Fibroblast of skin of scalp (primary cell): ENCODE measurements around the gene ZNF330.

Source experiments
- DNase-seq: peaks from one replicate; pipeline ENCODE4 v3.0.0-alpha.2; 2013

The ZNF330 gene

DNA sequence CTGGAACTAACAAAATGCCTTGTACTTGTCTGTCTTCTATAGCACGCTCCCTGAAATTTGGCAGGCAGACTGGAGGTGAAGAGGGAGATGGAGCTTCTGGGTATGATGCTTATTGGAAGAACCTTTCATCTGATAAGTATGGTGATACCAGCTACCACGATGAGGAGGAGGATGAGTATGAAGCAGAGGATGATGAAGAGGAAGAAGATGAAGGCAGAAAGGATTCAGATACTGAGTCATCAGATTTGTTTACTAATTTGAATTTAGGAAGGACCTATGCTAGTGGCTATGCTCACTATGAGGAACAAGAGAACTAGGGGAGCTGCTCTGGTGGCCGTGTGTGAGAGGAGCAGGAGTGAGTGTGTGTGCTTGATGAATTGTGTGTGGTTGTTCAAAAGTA is 13.0 kb downstream of the ZNF330 start:
- no peak for DNase-seq

DNA sequence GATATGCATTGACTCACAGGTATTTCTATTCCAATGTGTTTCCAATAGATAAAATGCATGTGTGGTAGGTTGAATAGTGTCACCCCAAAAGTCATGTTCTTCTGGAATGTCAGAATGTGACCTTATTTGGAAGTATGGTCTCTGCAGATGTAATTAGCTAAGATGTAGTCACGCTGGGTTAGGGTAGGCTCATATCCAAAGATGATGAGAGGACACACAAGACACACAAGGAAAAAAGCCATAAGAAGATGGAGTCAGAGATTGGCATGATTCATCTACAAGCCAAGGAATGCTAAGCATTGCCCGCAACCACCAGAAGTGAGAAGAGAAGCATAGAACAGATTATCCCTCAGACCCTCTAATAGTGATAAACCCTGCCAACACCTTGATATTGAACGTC is 17.5 kb downstream of the ZNF330 start:
- DNase-seq: peak; percentile 56

DNA sequence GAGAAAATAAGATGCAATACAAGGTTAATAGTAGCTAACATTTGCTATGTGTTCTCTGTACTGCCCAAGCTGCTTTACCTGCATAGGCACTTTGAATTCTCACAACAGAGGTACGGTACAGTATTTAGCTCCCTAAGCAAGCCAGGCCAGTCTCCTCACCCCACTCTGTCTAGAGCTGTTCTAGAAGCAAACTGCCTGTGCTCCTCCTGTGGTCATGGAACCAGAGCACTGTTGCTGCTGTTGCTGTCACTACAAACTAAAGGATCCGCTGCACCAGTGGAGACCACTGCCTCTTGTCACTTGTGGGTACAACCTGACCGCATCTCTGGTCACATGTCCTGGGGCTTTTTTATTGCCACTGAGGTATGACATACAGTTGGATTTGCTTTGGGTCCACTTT is 19.6 kb downstream of the ZNF330 start:
- no peak for DNase-seq

DNA sequence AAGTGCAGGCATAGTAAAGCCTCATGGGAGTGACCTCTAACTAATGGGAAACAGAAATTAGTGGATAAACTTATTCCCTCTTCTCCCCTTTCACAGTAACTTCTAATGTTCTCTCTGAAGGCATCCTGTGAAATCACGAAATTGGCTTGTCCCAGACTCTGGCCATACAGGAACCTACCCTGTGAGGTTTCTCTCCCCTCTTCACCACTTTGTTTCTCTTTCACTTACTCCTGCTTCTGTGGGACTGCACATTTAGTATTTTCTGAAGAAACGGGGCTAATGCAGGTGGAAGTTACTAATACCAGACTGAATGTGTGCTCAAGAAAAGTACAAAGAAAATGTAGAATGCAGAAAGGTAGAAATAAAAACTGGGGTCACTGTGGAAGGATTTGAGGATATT is 20.0 kb downstream of the ZNF330 start:
- DNase-seq: no peak

DNA sequence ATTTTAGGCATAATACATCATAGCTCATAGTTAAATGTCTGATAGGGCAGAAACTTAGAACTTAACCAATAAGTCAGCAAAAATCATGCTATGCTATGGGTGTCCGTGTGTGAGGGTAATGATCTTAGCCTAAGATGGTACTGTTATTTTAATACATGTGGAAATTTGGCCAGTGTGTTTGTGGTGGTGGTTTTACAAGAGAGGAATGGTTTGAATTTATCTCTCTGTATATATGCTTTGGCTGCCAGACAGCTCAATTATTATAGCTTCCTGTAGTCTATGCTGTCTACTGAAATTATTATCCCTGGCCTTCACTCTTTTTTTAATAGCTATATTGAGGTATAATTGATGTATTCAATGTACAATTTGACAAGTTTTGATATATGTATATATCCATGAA is 21.3 kb downstream of the ZNF330 start:
- DNase-seq: peak; percentile 23

DNA sequence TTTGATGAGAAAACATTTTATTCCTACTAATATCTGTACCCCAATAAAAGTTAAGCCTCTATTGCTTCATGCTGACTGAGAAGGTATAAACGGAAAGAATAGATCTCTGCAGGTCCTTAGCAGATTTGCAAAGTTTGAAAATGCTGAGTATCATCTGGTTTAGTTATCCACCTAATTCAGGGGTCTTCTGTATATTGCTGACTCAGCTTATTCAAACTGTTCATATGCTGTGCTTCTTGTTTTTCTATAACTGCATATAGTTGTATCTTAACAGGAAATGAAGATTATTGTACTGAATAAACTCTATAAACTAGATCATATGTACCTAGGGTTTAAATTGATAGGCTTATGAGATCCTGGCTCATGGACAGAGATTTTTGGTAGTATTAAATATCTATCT is 23.7 kb downstream of the ZNF330 start:
- no peak for DNase-seq

DNA sequence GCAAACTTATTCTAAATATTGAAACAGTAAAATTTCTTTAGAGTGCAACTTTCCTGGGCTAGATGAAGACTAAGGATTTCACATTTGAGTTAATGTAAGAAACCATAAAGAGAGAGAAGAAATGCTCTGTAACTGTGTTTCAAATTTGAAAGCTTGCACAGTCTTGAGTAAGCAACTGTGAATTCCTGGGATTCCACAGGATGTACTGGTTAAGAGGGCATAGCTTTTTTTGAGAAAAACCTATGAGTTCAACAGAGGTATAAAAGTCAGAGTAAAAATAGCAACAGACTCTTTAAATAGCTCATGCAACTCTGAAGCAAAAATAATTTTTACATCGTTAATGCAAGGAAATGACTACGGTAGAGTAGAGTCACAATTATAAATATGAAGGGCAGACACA is 25.5 kb downstream of the ZNF330 start:
- peak; percentile 84 for DNase-seq

DNA sequence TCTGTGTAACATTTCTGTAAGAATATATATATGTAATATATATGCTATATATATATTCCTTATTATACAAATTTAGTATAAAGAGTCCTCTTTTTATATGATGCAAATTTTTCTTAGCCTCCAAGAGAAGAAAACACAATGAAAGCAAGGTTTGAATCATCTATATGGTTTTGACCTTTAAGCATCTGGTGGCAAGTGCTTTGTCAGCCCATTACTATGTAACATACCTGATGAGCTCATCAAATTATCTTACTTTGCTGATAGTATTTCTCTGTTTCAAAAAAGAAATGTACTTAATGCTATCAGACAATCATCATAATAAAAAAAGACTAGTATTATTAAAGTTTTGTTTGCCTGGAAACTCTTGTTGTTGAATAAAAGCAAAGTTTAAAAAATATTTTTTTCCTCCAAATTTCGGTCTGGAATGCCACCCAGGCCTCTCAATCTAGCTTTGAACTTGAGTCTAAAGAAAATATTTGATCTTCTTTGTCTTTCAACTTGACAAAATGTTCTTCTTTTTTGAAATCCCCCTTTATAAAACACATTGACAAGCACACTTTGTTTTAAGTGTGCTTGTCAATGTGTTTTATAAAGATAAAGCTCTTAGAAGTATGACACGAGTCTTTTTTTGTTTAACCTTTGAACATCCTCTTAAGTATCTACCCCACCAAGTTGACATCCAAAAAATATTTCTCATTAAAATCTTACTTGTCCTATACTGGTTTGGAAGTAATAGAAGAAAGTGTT is 26.2 kb downstream of the ZNF330 start:
- peak; percentile 10 for DNase-seq

DNA sequence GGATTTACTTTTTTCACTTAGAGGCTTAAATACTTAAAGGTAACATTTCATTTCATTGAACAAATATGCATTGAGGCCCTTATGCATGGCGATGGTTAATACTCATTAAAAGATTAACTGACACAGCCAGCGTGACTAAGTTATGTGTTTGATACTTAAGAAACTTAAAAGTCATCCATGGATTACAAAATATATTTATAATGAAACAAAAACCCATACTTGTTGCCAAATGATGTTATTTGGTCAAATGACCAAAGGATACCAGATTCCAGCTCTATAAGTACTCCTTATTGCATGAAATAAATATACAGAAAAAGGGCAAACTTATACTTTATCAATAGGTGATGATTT is 26.7 kb downstream of the ZNF330 start:
- DNase-seq: no peak

DNA sequence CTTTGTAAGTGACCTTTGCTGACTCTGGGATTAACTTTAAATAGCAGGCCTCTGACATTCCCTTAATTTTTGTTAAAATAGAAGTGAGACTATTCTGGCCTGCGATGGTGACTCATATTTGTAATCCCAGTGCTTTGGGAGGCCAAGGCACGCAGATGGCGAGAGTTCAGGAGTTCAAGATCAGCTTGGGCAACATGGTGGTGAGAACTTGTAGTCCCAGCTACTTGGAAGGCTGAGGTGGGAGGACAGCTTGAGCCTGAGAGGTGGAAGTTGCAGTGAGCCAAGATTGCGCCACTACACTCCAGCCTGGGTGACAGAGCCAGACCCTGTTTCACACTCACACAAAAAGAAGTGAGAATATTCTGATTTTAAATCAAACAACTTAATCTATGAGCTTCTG is 27.3 kb downstream of the ZNF330 start:
- peak; percentile 40 for DNase-seq

DNA sequence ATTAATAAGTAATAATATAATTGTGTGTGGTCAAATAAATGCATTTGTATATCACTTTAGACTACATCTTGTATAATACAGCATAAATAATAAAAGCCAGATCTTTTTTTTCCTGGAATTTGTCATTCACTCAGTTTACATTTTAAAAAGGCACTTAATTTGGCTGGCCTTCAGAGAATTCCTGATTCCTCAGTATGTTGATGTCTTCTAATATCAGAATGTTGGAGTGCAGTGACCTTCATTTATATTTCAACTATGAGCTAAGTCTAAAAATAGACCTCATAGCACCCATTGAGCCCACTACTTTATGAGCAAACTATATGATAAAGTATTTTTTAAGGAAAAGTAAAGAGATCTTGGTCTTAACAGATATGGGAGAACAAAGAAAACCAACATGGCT is 27.8 kb downstream of the ZNF330 start:
- no peak for DNase-seq

DNA sequence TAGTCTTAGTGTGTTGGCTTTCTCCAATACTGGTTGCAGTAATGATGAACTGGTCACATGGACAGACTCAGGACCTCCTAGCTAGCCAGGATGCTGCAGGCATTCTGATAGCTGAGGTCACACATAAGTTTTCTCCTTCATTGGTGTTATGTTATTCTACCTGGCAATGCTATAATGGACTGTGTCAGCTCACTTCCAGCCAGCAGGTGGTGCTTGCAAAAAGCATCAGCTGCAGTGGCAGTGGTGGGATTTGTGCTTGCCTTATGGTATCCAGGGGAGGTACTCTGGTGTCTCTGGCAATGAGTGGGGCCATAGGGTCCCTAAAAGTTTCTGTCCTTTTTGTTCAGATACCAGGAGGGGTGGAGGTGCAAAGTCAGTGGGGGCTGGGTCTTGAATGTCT is 33.6 kb downstream of the ZNF330 start:
- DNase-seq: no peak

DNA sequence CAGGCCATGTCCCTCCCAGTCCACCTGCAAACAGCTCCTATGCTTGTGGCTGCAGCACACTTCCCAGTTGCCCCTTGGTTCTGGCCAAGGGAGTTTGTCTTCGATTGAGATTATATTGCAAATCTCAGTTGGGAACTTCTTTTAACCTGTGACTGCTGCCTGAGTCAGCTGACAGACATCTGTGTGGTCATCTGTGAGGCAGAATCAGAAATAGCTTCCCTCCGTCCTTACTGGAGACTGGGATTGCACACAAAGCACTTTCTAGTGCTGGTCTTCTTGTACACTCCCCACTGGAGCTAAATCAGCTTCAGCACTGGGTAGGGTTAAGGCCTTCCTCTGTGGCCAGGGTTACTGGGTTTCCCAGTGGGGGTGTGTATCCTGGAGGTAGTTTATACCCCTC is 34.3 kb downstream of the ZNF330 start:
- no peak for DNase-seq

DNA sequence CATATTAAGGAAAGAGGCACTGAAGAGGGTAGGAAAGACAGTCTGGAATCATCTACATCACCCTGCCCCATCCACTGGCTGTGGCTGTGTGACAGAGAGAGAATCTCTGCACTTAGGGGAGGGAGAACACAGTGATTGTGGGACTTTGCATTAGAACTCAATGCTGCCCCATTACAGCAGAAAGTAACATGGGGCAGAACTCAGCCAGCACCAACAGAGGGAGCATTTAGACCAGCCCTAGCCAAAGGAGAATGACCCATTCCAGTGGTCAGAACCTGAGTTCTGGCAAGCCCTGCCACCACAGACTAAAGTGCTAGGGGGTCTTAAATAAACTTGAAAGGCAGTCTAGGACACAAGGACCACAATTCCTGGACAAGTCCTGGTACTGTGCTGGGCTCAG is 37.9 kb downstream of the ZNF330 start:
- DNase-seq: no peak

DNA sequence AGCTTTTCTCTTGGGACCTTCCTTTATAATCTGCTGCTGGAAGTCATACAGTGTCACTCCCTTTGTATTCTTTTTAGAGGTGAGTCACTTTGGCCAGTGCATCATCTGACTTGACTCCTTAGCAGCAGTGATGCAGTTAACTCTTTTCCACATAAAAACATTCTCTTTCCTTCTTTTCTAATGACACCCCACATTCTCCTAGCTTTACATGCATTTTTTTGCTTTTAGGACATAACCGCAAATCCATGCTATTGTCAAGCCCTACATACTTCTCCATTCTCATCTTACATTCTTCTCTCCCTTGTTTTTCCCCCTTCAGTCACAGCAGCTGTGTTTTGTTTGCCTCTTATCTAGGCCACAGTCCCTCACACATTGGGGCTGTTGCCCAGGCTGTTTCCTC is 55.1 kb downstream of the ZNF330 start:
- DNase-seq: peak; percentile 88

DNA sequence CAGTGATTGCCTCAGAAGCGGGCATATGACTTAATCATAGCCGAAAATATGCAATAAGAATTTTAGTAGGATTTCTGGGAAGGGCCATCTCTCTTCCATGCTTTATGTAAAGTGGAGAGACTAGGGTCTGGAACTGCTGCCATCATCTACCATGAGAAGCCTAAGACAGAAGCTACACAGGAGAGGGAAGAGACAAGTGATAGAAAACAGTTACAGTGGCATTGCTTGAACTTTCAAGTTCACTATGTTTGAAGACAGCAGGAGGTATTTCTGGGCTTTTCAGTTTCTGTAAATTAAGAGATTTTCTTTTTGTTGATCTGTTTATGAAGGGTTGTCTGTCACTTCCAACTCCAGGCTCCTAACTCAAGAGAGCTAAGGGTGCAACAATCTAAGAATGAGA is 62.5 kb downstream of the ZNF330 start:
- DNase-seq: no peak

DNA sequence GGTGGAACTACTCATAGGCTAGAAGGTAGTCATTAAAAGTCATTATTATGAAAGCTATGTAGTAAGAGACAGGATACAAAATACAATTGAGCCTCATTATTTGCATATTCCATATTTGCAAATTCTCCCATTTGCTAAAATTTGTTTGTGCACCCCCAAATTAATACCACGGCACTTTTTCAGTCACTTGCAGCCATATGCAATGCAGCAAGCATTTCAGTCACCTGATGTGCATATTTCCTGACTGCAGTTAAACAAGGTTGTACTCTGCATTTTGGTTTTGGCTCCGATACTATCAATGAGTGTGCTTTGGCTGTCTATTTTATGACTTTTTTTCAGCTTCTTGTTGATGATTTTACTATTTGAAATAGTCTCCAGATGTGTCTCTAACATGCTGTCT is 62.9 kb downstream of the ZNF330 start:
- no peak for DNase-seq
